ACHN (cell line): ENCODE data around the gene LUC7L.
"Not testable (repeated sequence)": the region's sequence is repeated elsewhere in the genome, so short reads cannot be mapped to it uniquely, and the experiment has no call there.

Source experiments
- DNase-seq: peaks from one replicate; pipeline ENCODE4 v3.0.0-alpha.2; 2015
- in situ Hi-C: cut with HindIII; loops from 2 replicates; pipeline ENCODE4 v1.10.0; 2017; ENCODE audit warnings: low sequenced_read_pairs, low pct_ligation_motif_present, low pct_unique_long_range_greater_than_20kb

Gene LUC7L

DNA sequence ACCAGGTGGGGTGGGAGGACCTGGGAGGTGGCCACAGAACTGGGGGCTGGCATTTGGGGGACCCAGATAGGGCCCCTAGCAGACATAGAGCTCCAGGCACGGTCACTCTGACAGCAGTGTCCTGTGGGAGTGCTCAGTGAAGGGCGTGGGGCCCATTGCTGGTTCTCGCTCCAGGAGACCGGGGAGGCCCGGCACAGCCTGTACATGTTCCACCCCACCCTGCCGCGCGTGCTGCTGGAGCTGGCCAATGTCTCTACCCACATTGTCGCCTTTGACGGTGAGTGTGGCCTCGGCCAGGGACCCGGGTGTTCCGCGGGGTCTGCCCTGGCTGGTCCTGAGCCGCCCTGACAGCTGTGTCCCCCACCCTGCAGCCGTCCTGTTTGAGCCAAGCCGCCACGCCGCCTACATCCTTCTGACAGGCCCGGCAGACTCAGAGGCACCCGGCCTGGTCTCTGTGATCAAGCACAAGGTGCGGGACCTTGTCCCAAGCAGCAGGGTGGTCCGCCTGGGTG lies 35.2 kb upstream of the LUC7L start:
- in situ Hi-C loops, result no loop called here
- DNase-seq, result no peak

DNA sequence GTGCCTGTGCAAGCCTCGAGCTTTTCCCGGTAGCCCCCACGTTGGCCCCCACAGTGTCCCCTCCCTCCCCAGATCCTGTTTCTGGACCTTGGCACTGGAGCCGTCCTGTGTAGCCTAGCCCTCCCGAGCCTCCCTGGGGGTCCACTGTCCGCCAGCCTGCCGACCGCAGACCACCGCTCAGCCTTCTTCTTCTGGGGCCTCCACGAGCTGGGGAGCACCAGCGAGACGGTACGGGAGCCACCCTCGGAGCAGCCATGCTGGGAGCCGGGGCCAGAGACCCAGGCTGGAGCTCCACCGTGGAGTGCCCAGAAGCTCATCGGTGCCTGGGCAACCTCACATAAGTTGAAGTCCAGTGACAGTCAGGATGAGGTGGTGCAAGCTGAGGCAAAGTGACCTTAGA lies 34.7 kb upstream of the LUC7L start:
- no peak for DNase-seq
- in situ Hi-C loops, result no loop called here

DNA sequence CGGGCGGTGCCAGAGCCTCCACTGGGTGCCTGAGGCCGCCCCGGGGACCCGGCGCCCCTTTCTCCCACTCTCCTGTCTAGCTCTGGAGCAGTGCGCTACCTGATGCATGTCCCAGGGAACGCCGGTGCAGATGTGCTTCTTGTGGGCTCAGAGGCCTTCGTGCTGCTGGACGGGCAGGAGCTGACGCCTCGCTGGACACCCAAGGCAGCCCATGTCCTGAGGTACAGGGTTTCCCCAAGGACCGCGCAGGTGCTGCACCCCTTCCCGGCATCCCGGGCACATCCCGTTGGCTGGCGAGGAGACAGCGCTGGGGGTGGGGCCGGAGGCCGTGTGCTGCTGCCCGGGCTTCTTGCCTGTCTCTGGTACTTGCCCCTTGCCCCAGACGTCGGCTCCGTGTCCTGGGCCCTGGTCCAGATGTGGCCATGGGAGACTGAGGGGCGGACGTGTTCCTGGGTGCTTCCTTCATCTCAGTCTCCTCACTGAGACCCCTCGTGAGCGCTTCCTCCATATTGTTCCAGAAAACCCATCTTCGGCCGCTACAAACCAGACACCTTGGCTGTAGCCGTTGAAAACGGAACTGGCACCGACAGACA lies 34.0 kb upstream of the LUC7L start:
- in situ Hi-C loops, result no loop called here
- DNase-seq, result no peak

DNA sequence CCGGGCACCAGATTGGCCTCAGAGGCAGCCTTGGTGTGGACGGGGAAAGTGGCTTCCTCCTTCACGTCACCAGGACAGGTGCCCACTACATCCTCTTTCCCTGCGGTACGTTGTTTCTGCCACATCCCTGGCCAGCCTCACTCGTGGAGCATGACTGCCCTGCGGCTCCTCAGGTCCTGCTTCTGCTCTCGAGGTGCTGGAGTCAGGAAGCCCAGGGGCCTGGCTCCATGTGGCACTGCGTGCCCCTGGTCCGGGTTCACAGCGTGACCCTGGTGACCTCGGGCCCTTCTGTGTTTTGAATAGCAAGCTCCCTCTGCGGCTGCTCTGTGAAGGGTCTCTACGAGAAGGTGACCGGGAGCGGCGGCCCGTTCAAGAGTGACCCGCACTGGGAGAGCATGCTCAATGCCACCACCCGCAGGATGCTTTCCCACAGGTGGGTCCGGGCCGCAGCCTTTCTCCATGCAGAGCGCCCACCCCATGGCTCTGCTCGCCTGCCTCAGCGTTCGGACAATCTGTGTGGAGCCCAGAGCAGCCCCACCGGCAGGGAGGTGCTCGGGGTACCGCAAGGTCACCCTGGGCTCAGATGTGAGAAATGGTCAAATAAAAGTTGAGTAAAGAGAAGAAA lies 33.0 kb upstream of the LUC7L start:
- DNase-seq, result no peak
- in situ Hi-C loops, result no loop called here

DNA sequence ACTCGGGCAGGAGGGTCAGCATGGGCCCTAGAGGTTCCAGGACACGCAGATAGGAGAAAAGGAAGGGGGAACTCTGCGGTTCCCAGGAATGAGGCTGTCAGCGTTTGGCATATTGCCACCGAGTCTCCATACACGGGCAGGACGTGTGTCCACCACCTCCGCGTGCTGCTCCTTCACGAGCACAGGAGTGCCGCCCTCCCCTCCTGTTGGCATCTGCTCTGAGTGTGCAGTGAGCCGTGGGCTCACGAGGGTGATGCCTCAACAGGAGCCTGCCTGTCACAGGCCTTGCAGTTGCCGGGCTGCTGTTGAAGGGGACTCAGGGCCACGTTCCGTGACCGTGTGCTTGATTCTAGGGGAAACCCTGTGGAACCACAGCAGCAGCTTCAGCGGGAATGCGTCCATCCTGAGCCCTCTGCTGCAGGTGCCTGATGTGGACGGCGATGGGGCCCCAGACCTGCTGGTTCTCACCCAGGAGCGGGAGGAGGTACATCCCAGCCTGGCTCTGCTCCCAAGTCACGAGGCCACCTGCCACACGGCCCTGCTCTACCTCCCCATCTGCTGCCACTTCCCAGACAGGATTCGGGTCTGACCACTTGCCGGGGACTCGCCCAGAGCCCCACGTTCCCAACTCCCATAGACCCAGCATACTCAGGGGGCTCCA lies 31.9 kb upstream of the LUC7L start:
- in situ Hi-C loops, result no loop called here

DNA sequence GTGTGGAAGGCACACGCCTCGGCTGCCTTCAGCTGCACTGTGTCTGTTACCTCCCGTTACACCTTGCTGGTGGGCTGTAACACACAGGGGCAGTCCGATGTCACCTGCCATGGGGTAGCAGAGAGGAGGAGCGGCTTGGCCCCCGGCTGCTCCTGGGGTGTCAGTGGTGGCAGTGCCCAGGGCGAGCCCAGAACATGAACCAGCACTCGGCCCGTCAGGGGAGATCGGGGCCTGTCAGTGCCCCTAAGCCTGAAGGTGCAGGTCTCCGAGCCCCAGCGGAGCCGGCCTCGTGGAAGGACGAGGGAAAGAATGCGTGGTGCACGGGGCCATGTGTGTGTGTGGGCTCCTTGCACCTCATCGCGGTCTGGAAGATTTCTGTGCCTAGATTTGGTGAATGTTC lies 31.1 kb upstream of the LUC7L start:
- in situ Hi-C loops, result no loop called here
- no peak for DNase-seq

More for the DNA sequence above, 31.9 kb upstream of the LUC7L start:
- no peak for DNase-seq

DNA sequence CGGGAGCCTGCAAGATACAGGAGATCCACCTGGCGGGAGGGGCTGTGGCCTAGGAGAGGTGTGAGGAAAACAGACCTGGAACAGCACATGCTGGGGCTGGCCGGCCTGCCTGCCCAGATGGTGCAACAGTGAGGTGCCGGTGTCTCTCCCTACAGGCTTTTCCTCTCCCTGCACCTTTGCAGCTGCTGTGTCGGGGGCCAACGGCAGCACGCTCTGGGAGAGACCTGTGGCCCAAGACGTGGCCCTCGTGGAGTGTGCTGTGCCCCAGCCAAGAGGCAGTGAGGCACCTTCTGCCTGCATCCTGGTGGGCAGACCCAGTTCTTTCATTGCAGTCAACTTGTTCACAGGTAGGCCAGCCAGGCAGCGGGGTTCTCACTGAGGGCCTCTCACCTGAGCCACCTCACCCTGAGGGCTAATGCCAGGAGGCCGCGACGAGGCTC lies 30.6 kb upstream of the LUC7L start:
- in situ Hi-C loops, result no loop called here
- DNase-seq, result no peak

DNA sequence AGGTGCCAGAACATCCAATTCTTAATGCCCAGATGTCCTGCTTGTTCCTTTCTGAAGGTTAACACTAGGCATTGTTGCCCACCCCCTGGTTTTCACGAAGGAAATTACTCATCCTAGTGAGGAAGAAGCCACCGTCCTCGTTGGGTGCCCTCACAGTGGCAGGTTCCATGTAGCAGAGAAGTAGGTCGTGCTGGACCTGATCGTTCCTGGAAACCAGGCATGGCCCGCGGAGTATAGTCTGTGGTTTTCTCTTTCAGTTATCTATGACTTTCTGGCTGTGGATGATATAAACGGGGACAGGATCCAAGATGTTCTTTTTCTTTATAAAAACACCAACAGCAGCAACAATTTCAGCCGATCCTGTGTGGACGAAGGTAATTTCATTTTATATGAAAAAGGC lies 30.0 kb upstream of the LUC7L start:
- in situ Hi-C loops, result no loop called here
- DNase-seq, result no peak

DNA sequence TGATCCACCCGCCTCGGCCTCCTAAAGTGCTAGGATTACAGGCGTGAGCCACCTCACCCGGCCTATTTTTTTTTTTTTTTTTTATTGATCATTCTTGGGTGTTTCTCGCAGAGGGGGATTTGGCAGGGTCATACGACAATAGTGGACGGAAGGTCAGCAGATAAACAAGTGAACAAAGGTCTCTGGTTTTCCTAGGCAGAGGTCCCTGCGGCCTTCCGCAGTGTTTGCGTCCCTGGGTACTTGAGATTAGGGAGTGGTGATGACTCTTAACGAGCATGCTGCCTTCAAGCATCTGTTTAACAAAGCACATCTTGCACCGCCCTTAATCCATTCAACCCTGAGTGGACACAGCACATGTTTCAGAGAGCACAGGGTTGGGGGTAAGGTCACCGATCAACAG lies 28.8 kb upstream of the LUC7L start:
- DNase-seq, in situ Hi-C loops: not testable (repeated sequence)

DNA sequence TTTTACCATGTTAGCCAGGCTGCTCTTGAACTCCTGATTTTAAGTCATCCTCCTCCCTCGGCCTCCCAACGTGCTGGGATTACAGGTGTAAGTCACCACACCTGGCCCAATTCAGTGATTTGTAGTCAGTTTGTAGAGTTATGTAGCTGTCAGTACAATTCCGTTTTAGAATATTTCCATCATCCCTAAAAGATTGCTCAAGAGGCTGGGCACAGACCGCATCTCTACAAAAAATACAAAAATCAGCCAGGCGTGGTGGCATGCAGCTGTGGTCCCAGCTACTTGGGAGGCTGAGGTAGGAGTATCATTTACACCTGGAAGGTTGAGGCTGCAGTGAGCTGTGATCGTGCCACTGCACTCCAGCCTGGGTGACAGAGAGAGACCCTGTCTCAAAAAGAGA lies 25.9 kb upstream of the LUC7L start:
- in situ Hi-C loops, result no loop called here
- DNase-seq, result no peak

DNA sequence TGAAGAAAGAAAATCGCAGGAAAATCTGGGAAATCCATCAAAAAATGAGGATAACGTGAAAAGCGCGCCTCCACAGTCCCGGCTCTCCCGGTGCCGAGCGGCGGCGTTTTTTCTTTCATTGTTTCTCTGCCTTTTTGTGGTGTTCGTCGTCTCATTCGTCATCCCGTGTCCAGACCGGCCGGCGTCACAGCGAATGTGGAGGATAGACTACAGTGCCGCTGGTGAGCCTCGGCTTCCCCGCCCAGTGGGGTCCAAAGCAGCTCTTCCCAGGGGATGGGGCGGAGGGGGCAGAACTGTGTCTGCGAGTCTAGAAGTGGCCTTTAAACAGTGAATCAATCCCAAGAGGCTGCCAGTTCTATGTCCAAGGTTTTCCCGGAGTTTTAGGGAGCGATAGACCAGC lies 25.2 kb upstream of the LUC7L start:
- in situ Hi-C loops, result no loop called here
- no peak for DNase-seq

DNA sequence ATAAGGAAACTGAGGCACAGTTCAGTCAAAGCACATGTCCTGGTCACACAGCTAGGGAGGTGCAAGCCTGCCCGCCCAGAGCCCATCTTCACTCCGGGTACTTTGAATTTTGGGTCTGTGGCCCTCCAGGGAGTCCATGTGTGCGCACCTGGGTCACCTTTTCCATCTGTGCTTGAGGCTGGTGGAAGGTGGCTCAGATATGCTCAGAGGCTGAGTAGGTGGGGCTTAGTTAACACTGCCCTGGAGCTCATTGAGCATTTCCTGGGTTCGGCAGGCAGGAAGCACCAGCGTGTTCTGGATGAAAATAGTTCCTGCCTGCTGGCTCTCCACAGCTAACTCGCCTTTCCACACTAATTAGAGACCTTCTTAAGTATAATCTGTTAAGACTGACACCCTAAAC lies 24.6 kb upstream of the LUC7L start:
- DNase-seq, result no peak
- in situ Hi-C loops, result no loop called here

DNA sequence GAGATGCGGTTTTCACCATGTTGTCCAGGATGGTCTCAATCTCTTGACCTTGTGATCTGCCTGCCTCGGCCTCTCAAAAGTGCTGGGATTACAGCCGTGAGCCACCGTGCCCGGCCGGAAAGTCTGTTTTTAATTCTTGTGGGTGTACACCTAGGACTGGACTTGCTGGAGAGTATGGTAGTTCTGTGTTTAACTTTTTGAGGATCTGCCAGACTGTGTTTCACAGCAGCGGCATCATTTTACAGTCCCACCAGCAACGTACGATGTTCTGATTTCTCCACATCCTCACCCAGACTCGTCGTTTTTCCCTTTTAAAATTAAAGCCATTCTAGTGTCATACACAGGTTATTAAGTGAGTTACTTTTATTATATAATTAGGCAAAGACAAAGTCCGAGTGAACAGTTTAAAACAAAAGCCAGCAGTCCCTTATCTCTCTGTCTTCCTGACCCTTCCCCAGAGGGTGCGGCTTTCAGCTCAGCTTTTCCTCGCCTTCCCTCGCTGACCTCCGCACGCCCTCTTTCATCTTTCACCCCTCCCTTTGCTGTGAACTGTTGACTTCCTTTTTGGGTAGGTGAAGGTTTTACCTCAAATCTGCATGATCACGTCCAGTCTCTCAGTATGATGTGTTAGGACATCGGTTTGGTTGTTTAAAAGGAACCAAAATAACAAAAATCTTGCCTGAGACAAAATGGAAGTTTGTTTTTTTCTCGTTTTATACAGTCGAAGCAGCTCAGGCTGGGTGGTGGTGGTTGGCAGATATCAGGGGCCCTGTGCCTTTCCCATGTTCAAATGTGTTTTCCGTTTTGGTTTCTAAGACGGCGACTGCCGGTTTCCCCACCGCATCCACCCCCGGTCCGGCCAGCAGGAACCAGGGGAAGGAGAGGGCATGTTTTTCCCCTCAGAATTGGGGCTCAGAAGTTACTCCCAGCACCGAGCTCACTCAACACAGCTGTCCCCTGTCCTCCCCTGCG lies 23.4 kb upstream of the LUC7L start:
- in situ Hi-C loops, result no loop called here
- no peak for DNase-seq

DNA sequence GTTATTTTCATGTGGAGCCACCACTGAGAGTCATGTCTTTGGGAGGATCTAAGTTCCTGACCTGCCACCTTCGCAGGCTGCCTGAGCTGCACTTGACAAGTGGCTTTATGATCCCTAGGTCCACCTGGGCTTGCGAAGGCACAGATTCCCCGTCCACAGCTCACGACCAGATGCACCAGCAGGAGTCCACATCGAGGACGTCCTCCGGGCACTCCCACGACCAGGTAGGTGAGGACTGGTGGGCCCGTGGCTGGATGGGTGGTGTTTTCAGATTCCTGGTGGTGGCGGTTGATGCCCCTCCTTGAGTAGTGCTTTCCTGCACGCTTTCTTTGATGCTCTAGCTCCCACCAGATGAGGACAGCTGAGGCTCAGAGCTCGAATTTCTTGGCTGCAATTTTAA lies 20.2 kb upstream of the LUC7L start:
- in situ Hi-C loops, result no loop called here
- DNase-seq, result no peak

DNA sequence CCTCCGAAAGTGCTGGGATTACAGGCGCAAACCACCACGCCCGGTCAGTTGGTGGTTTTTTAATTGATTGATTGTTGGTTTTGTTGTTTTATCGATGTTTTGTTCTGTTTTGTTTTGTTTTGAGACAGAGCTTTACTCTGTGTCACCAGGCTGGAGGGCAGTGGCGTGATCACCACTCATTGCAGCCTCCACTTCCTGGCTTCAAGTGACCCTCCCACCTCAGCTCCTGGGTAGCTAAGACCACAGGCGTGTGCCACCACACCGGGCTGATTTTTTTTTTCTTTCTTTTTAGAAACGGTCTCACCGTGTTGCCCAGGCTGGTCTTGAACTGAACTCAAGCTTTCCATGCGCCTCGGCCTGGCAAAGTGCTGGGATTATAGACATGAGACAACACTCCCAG lies 17.8 kb upstream of the LUC7L start:
- in situ Hi-C loops, result no loop called here
- no peak for DNase-seq

DNA sequence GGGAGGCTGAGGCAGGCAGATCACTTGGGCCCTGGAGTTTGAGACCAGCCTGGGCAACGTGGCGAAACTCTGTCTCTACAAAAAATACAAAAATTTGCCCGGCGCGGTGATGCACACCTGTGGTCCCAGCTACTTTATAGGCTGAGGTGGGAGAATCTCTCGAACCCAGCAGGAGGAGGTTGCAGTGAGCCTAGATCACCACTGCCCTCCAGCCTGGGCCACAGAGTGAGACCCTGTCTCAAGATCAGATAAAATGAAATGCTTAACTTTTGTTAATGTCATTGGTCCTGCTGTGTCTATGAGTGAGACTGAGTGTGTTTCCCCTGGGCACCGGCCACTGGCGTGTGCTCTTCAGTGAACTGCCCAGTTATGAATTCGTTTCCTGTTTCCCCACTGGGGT lies 15.9 kb upstream of the LUC7L start:
- DNase-seq, result no peak
- in situ Hi-C loops, result no loop called here

DNA sequence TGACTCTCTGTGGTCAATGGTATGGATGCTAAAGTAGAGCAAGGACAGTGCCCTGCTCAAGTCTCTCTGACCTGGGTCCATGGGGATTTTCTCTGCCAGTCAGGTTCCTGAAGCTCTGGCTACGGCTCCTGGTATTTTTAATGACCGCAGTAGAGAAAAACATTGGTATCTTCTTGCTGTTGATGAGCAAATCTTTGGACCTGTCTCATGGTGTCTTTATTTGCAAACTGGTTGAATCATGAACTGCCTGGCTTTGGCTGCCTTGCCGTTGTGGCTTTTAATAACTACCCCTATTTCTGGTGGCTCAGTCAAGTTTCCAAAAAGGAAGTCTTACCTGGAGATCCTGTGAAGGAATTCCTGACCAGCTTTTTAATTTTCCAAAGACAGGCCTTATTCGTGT lies 14.1 kb upstream of the LUC7L start:
- no peak for DNase-seq
- in situ Hi-C loops, result no loop called here

DNA sequence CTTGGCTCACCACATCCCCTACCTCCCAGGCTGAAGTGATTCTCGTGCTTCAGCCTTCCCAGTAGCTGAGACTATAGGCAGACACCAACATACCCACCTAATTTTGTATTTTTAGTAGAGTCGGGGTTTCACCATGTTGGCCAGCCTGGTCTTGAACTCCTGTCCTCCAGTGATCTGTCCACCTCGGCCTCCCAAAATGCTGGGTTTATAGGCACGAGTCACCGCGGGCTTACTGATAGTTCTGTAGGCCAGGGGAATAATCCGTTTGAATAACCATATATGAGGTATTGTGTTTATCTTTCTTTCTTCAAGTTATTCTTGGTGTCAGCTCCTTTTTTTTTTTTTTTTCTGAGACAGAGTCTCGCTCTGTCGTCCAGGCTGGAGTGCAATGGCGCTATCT lies 13.0 kb upstream of the LUC7L start:
- in situ Hi-C loops, result no loop called here
- DNase-seq, result no peak

DNA sequence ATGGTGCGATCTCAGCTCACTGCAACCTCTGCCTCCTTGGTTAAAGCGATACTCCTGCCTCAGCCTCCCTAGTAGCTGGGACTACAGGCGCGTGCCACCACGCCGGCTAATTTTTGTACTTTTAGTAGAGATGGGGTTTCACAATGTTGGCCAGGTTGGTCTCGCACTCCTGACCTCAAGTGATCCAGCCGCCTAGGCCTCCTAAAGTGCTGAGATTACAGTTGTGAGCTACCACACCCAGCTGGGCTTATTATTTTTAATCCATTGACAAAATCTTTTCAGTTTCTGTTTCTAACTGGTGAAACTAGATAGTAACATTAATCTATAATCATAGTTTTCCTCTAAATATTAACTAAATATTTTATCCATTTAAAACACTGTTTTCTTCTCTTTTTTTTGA lies 11.3 kb upstream of the LUC7L start:
- no peak for DNase-seq
- in situ Hi-C loops, result no loop called here
